Measurements from ENCODE around the gene ARHGAP10. TPM values are rescaled to one million over a fixed set of nuclear protein-coding genes. Genes with fewer than 3 reads are reported as not detected.
"Not testable (repeated sequence)": the region's sequence is repeated elsewhere in the genome, so short reads cannot be mapped to it uniquely, and the experiment has no call there.

Gene ARHGAP10
- total RNA-seq, 3 donors from 2014 or later (not counting 1 experiment from before 2014, with no cell fraction given): 13.9 to 28.7 (median 23.2) TPM

DNA sequence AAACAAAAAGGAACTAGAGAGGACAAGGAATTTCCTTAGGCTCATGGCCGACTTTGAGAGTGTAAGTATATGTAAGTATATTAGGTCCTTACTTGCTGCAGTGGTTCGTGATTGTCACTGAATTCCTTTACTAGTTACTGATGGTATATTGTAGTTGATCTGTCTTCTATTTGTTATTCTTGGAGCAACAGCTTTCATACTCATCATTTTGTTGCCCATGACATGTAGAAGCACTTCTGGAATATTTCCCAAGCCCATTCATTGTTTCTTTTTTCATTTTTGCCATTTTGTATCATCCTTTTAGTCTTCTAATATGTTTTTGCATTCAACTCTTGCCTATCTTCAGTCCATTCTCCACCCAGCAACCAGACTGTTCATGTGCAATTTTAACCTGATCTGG is 170.0 kb downstream of the ARHGAP10 start:
- Mint-ChIP-seq H3K4me3 (no peak overlapping the region), H3K36me3 (peaks cover 10% of the 10 kb centered on the region), H3K27me3 (ENCODE audit: low read depth in 2 of 2) (no peaks in the 10 kb centered on the region), H3K27ac (no peak overlapping the region), H3K4me1 (peaks cover 0 to 2% of the 10 kb centered on the region in 2 donors), H3K9me3 (peaks cover 0 to 2% of the 10 kb centered on the region in 2 donors)
- 90% methylated on average over 2 of the region's 2 CpGs for WGBS (ENCODE audit: insufficient coverage)
- no peaks in the 10 kb centered on the region for H3K27me3 ChIP-seq (ENCODE audit: control insufficient read depth, insufficient read depth, low read length)
- no peak overlapping the region for H3K4me3 ChIP-seq (ENCODE audit: low read length)
- no peak overlapping the region for H3K27ac ChIP-seq (ENCODE audit: low read length)
- intact Hi-C loops (cut with micrococcal nuclease): no loop called here
- no peak for DNase-seq
- TF ChIP-seq, protein P1, sequence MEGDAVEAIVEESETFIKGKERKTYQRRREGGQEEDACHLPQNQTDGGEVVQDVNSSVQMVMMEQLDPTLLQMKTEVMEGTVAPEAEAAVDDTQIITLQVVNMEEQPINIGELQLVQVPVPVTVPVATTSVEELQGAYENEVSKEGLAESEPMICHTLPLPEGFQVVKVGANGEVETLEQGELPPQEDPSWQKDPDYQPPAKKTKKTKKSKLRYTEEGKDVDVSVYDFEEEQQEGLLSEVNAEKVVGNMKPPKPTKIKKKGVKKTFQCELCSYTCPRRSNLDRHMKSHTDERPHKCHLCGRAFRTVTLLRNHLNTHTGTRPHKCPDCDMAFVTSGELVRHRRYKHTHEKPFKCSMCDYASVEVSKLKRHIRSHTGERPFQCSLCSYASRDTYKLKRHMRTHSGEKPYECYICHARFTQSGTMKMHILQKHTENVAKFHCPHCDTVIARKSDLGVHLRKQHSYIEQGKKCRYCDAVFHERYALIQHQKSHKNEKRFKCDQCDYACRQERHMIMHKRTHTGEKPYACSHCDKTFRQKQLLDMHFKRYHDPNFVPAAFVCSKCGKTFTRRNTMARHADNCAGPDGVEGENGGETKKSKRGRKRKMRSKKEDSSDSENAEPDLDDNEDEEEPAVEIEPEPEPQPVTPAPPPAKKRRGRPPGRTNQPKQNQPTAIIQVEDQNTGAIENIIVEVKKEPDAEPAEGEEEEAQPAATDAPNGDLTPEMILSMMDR (IDR thresholded peaks at IDR 0.05): no peak
- H3K36me3 ChIP-seq (ENCODE audit: control insufficient read depth, insufficient read depth, low read length): no peaks in the 10 kb centered on the region
- no peak for ATAC-seq
- no peaks in the 10 kb centered on the region for H3K4me1 ChIP-seq (ENCODE audit: control insufficient read depth, insufficient read depth, low read length)
- no peaks in the 10 kb centered on the region for H3K9me3 ChIP-seq (ENCODE audit: control insufficient read depth, insufficient read depth, low read length)

DNA sequence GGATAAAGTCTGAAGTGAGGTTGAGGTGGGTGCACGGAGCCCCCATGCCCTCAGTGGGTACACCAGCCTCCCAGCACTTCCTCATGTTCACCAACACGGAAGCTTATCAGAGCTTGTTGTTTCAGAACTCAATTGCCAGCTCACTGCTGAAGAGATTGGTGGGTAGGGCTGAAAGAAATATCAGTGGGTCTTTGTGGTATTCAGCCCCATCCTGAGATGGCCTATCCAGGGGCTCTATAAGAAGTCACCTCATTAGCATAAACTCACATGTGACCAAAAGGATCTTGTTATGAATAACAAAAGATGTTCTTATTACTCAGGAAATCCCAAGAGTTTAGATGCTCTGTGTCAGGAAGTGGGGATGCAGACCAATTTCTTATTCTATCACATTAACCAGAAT is 177.3 kb downstream of the ARHGAP10 start:
- Mint-ChIP-seq H3K27ac (no peak overlapping the region), H3K4me1 (peaks cover 0 to 4% of the 10 kb centered on the region in 2 donors)
- 83% methylated on average over 1 of the region's 2 CpGs for WGBS (ENCODE audit: insufficient coverage)

DNA sequence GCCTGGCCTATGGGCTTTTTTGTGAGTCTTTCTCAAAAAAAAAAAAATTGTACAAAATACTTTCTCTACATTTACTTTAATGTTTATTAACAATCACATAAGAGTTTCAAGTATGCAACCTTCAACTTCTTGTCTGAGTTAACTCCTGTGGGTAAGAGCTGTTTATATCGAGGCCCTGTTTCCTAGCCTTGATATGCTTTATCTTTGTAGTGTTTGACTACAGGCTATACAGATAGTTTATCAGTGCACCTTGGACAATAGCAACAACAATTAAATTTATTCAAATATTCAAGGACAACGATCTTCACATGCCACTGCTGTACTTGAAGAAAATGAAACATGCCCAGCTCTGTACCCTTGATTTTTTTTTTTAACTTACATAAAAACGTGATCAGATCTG is 178.4 kb downstream of the ARHGAP10 start:
- H3K27ac Mint-ChIP-seq: no peak overlapping the region
- H3K9me3 ChIP-seq (ENCODE audit: control insufficient read depth, insufficient read depth, low read length): no peaks in the 10 kb centered on the region
- H3K36me3 ChIP-seq (ENCODE audit: control insufficient read depth, insufficient read depth, low read length): no peaks in the 10 kb centered on the region
- peaks cover 0 to 4% of the 10 kb centered on the region in 2 donors for H3K4me1 Mint-ChIP-seq
- no peaks in the 10 kb centered on the region for H3K27me3 Mint-ChIP-seq (ENCODE audit: low read depth in 2 of 2)
- TF ChIP-seq, protein P1 (IDR thresholded peaks at IDR 0.05): no peak
- H3K36me3 Mint-ChIP-seq: peaks cover 9% of the 10 kb centered on the region
- H3K9me3 Mint-ChIP-seq: no peaks in the 10 kb centered on the region
- H3K27me3 ChIP-seq (ENCODE audit: control insufficient read depth, insufficient read depth, low read length): no peaks in the 10 kb centered on the region
- intact Hi-C loops (cut with micrococcal nuclease): no loop called here
- DNase-seq (no peak), ATAC-seq (no peak)
- no peak overlapping the region for H3K4me3 ChIP-seq (ENCODE audit: low read length)
- no peaks in the 10 kb centered on the region for H3K4me1 ChIP-seq (ENCODE audit: control insufficient read depth, insufficient read depth, low read length)
- no peak overlapping the region for H3K27ac ChIP-seq (ENCODE audit: low read length)
- WGBS (ENCODE audit: insufficient coverage): 83% methylated on average over 1 of the region's 3 CpGs
- no peak overlapping the region for H3K4me3 Mint-ChIP-seq

More for the DNA sequence above, 177.3 kb downstream of the ARHGAP10 start:
- H3K4me1 ChIP-seq (ENCODE audit: control insufficient read depth, insufficient read depth, low read length): no peaks in the 10 kb centered on the region
- intact Hi-C loops (cut with micrococcal nuclease): no loop called here
- H3K27ac ChIP-seq (ENCODE audit: low read length): no peak overlapping the region
- H3K9me3 ChIP-seq (ENCODE audit: control insufficient read depth, insufficient read depth, low read length): no peaks in the 10 kb centered on the region
- TF ChIP-seq, protein P1 (IDR thresholded peaks at IDR 0.05): no peak
- H3K9me3 Mint-ChIP-seq: no peaks in the 10 kb centered on the region
- H3K4me3 Mint-ChIP-seq: no peak overlapping the region
- no peaks in the 10 kb centered on the region for H3K27me3 Mint-ChIP-seq (ENCODE audit: low read depth in 2 of 2)
- no peaks in the 10 kb centered on the region for H3K36me3 ChIP-seq (ENCODE audit: control insufficient read depth, insufficient read depth, low read length)
- no peak for ATAC-seq
- DNase-seq: no peak
- no peaks in the 10 kb centered on the region for H3K36me3 Mint-ChIP-seq
- H3K27me3 ChIP-seq (ENCODE audit: control insufficient read depth, insufficient read depth, low read length): no peaks in the 10 kb centered on the region
- no peak overlapping the region for H3K4me3 ChIP-seq (ENCODE audit: low read length)

DNA sequence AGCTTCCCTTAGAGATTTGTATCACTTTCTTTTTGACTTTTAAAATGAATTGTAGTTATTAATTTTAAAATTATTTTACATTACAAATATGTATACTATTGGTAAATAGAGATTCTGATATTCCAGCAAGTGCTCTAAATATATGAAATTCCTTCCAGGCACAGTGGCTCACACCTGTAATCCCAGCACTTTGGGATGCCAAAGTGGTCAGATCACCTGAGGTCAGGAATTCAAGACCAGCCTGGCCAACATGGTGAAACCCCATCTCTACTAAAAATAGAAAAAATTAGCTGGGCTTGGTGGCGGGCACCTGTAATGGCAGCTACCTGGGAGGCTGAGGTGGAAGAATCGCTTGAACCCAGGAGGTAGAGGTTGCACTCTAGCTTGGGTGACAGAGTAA is 180.2 kb downstream of the ARHGAP10 start:
- H3K27me3 ChIP-seq (ENCODE audit: control insufficient read depth, insufficient read depth, low read length); H3K27ac ChIP-seq (ENCODE audit: low read length); H3K4me3 ChIP-seq (ENCODE audit: low read length); H3K4me3 Mint-ChIP-seq; H3K9me3 ChIP-seq (ENCODE audit: control insufficient read depth, insufficient read depth, low read length); H3K9me3 Mint-ChIP-seq; intact Hi-C loops (cut with micrococcal nuclease); H3K27me3 Mint-ChIP-seq (ENCODE audit: low read depth in 2 of 2); H3K4me1 ChIP-seq (ENCODE audit: control insufficient read depth, insufficient read depth, low read length); H3K27ac Mint-ChIP-seq; H3K36me3 ChIP-seq (ENCODE audit: control insufficient read depth, insufficient read depth, low read length); H3K4me1 Mint-ChIP-seq; DNase-seq; ATAC-seq; H3K36me3 Mint-ChIP-seq: not testable (repeated sequence)
- 100% methylated on average over 1 of the region's 2 CpGs for WGBS (ENCODE audit: insufficient coverage)
